Kidney (tissue), 14 donors: ENCODE measurements around the gene SH2D4B. TPM values are rescaled to one million over a fixed set of nuclear protein-coding genes. Genes with fewer than 3 reads are reported as not detected.

Experiments
- DNase-seq, 5 donors: peaks; one replicate each; pipeline ENCODE4 v3.0.0-alpha.2; 2013 to 2020
- FAIRE-seq: peaks from 2 replicates; lab custom pipeline; 2012; peaks lifted over from hg19 to GRCh38; lab: Jason Lieb, UNC
- H3K27ac ChIP-seq, 2 donors: one replicate each; pipeline ENCODE4 v1.7.0; 2013; ENCODE audit warnings: low read depth in 2 of 2, low read length in 2 of 2, inconsistent platforms in 1 of 2
- H3K27me3 ChIP-seq: one replicate; pipeline ENCODE4 v1.7.1; 2013; ENCODE audit warnings: low read length, inconsistent platforms; ENCODE audit not compliant: control insufficient read depth, insufficient read depth
- H3K36me3 ChIP-seq, 3 donors: one replicate each; pipeline versions ENCODE4 v1.7.0 to v1.7.1; 2013; ENCODE audit warnings: low read length in 3 of 3, control low read depth in 1 of 3, inconsistent platforms in 1 of 3; ENCODE audit not compliant: insufficient read depth in 3 of 3, control insufficient read depth in 2 of 3
- H3K4me1 ChIP-seq, 3 donors: one replicate each; pipeline versions ENCODE4 v1.7.0 to v1.7.1; 2013; ENCODE audit warnings: low read length in 3 of 3, inconsistent platforms in 1 of 3, low read depth in 1 of 3; ENCODE audit not compliant: control insufficient read depth in 2 of 3, insufficient read depth in 2 of 3
- H3K4me3 ChIP-seq, 3 donors: one replicate each; pipeline versions ENCODE4 v1.7.0 to v1.8.1; 2013; ENCODE audit warnings: low read length in 3 of 3, control low read depth in 1 of 3, inconsistent platforms in 1 of 3
- H3K9ac ChIP-seq, 3 donors: one replicate each; pipeline versions ENCODE4 v1.7.0 to v1.7.1; 2013; ENCODE audit warnings: low read length in 3 of 3, control low read depth in 1 of 3, inconsistent platforms in 1 of 3
- H3K9me3 ChIP-seq, 3 donors: one replicate each; pipeline versions ENCODE4 v1.7.0 to v1.7.1; 2013; ENCODE audit warnings: low read length in 3 of 3, control low read depth in 1 of 3, inconsistent platforms in 1 of 3; ENCODE audit not compliant: control insufficient read depth in 2 of 3, insufficient read depth in 1 of 3
- CTCF ChIP-seq: IDR thresholded peaks from 3 replicates; pipeline ENCODE4 v1.5.1; 2012; ENCODE audit warnings: mild to moderate bottlenecking, moderate library complexity, borderline replicate concordance; ENCODE audit not compliant: insufficient read depth; ENCODE audit errors: extremely low read depth
- intact Hi-C: fragments of 100-400 bp; cut with DNase I; formaldehyde crosslinking; loops from one replicate; pipeline ENCODE4 v1.11.1; 2022
- polyA plus RNA-seq: library from polyadenylated mRNA; stranded (reverse); fragments of 350-450 nt; fragmentation: Illumina TruSeq; extraction: RNeasy Lipid Tissue Mini Kit (QIAGEN cat#74804); gene quantifications from one replicate; pipeline ENCODE4 v1.2.3, GENCODE V29; 2014; ENCODE audit warnings: low read depth, low replicate concordance; ENCODE audit not compliant: insufficient read depth
- total RNA-seq: library from RNA; stranded (reverse); fragmentation: NEBNext Ultra II Directional; extraction: Animal tissue kit (Norgen Biotek cat#: 25700); gene quantifications from one replicate; pipeline ENCODE4 v1.2.1, GENCODE V29; 2021
- donor health status: control.
- donor health status: control.
- donor health status: control.
- donor health status: control.
- donor health status: control.
- donor health status: DM: yes; HTN: yes; CAD: no.
- donor health status: Normal renal cell carcinoma (clear cell type).

The SH2D4B gene
- total and polyA plus RNA-seq, 2 donors from 2014 or later = 0.09 TPM; not detected in 1

GRCh38 chr10:80498833-80499741, 38.6 kb upstream of the SH2D4B start:
- DNase-seq (peak; percentile 30 to 98 (median 54)), FAIRE-seq (no peak)
- Histone ChIP-seq H3K27ac (peak overlapping the region; percentile 82 to 93), H3K27me3 (no peaks in the 10 kb centered on the region), H3K4me3 (peak overlapping the region in 2 of 3 donors; percentile 6 to 28), H3K9ac (peak overlapping the region in 1 of 3 donors; percentile 51), H3K4me1 (peaks cover 0 to 66% (median 53%) of the 10 kb centered on the region in 3 donors), H3K36me3 (peaks cover 0 to 17% (median 0%) of the 10 kb centered on the region in 3 donors), H3K9me3 (no peaks in the 10 kb centered on the region)
- intact Hi-C loops = no loop called here
- TF ChIP-seq CTCF = no peak

GRCh38 chr10:80500572-80501380, 36.9 kb upstream of the SH2D4B start:
- DNase-seq (peak in 1 of 5 donors; percentile 31), FAIRE-seq (no peak)
- no peak for TF ChIP-seq CTCF
- Histone ChIP-seq H3K9me3 (no peaks in the 10 kb centered on the region), H3K4me3 (no peak overlapping the region), H3K4me1 (peaks cover 4 to 78% (median 62%) of the 10 kb centered on the region in 3 donors), H3K36me3 (peaks cover 0 to 7% (median 0%) of the 10 kb centered on the region in 3 donors), H3K27me3 (no peaks in the 10 kb centered on the region), H3K27ac (peak overlapping the region; percentile 43 to 54), H3K9ac (peak overlapping the region in 1 of 3 donors; percentile 43)
- intact Hi-C loops = loop anchor here (5.0 kb wide), 1 partner anchor 43 kb away; no protein-coding TSS in a partner anchor

GRCh38 chr10:80501381-80501912, 36.3 kb upstream of the SH2D4B start:
- Histone ChIP-seq H3K9ac (no peak overlapping the region), H3K4me3 (no peak overlapping the region), H3K27ac (peak overlapping the region; percentile 28 to 43), H3K36me3 (peaks cover 0 to 7% (median 0%) of the 10 kb centered on the region in 3 donors), H3K27me3 (no peaks in the 10 kb centered on the region), H3K4me1 (peaks cover 4 to 80% (median 62%) of the 10 kb centered on the region in 3 donors), H3K9me3 (no peaks in the 10 kb centered on the region)
- no peak for TF ChIP-seq CTCF
- peak in 1 of 5 donors; percentile 28 for DNase-seq
- intact Hi-C loops = loop anchor here (5.0 kb wide), 1 partner anchor 44 kb away; no protein-coding TSS in a partner anchor
- no peak for FAIRE-seq
